ENCODE measurements around the gene RASAL2. TPM values are rescaled to one million over a fixed set of nuclear protein-coding genes. Genes with fewer than 3 reads are reported as not detected.

The RASAL2 gene
- total and polyA plus RNA-seq, 9 of the 15 experiments (the other 6 are each of a cell fraction or from before 2014, with no cell fraction given), result 0.13 to 1.0 (median 0.62) TPM

GRCh38 chr1:178055093-178055492 lies 38.8 kb upstream of the RASAL2 start:
- in situ Hi-C loops (cut with MboI) (no loop called here), intact Hi-C loops (cut with micrococcal nuclease) (no loop called here)
- Histone ChIP-seq H3K9ac (ENCODE audit: insufficient read depth in 1 of 2, low read depth in 2 of 2, low read length in 2 of 2) (no peak overlapping the region), H3K27ac (ENCODE audit: extremely low read depth, low read depth, low read length) (no peak overlapping the region), H3K4me2 (ENCODE audit: insufficient read depth, low read length) (no peak overlapping the region), H3K9me3 (replicated peaks; ENCODE audit: control insufficient read depth, insufficient read depth, low read depth, low read length) (no peaks in the 10 kb centered on the region), H4K20me1 (replicated peaks; ENCODE audit: control insufficient read depth, insufficient read depth, low read length) (no peaks in the 10 kb centered on the region), H3K36me3 (ENCODE audit: control insufficient read depth, insufficient read depth, low read length) (no peaks in the 10 kb centered on the region), H3K4me1 (replicated peaks in 1 of 2; ENCODE audit: control insufficient read depth in 2 of 2, insufficient read depth in 2 of 2, low read length in 2 of 2) (no peaks in the 10 kb centered on the region), H3K27me3 (ENCODE audit: control insufficient read depth in 2 of 2, insufficient read depth in 2 of 2, low read length in 2 of 2) (no peaks in the 10 kb centered on the region), H3K79me2 (ENCODE audit: control insufficient read depth, insufficient read depth, low read length) (no peaks in the 10 kb centered on the region), H2AFZ (ENCODE audit: low read depth, low read length) (no peak overlapping the region), H3K9me1 (ENCODE audit: control insufficient read depth, insufficient read depth, low read length) (no peaks in the 10 kb centered on the region), H3K4me3 (no peak overlapping the region)
- CTCF ChIA-PET (ENCODE audit: low intra/inter-chr PET ratio), result no interaction called here
- ATAC-seq (no peak), DNase-seq (ENCODE audit: extremely low read depth in 1 of 4, low spot score in 3 of 4) (peak in 1 of 4 experiments; percentile 10), FAIRE-seq (no peak)
- 3% methylated on average over 5 of the region's 5 CpGs for WGBS (ENCODE audit: insufficient coverage, low coverage, missing lambda C conversion rate)
- TF ChIP-seq RAD21 (CRISPR knock-in tag; conservative IDR thresholded peaks at IDR 0.05 in 1 of 2, IDR thresholded peaks at IDR 0.05 in 1 of 2) (0 out of 4 replicates have a peak, but pooled peaks of 1 of the 2 experiments have one; percentile 4), CTCF (IDR thresholded peaks at IDR 0.05 in 2 of 3, conservative IDR thresholded peaks at IDR 0.05 in 1 of 3; ENCODE audit: insufficient read depth in 2 of 3, low read depth in 1 of 3, low read length in 3 of 3) (peak in 1 of 3 experiments; percentile 21; a peak in 1 of 6 replicates), FOS (IDR thresholded peaks at IDR 0.05; ENCODE audit: extremely low read depth, insufficient read length) (no peak), CCNT2 (IDR thresholded peaks at IDR 0.05; ENCODE audit: borderline replicate concordance, extremely low read depth, insufficient read length, low read depth, low read length) (no peak)
- POLR2A ChIA-PET, result no interaction called here
- BruUV-seq (replicated peaks), result no TSS peak

Data from K562 (cell line).